ENCODE measurements around the gene GNAT1. TPM values are rescaled to one million over a fixed set of nuclear protein-coding genes. Genes with fewer than 3 reads are reported as not detected.
"Not testable (repeated sequence)": the region's sequence is repeated elsewhere in the genome, so short reads cannot be mapped to it uniquely, and the experiment has no call there.

GNAT1 gene
- polyA plus RNA-seq, 1 donor (not counting 4 experiments of a cell fraction or from before 2014, with no cell fraction given), result 0.12 TPM

GRCh38 chr3:50243543-50243895 is 52.1 kb downstream of the GNAT1 start:
- peaks cover 85% of the 10 kb centered on the region for H3K79me2 ChIP-seq (ENCODE audit: control insufficient read depth, insufficient read depth, low read length)
- H3K9ac ChIP-seq (ENCODE audit: control insufficient read depth, extremely low read depth, insufficient read depth, low read length), result peak overlapping the region; percentile 22
- TF ChIP-seq EZH2 (IDR thresholded peaks at IDR 0.05; ENCODE audit: low read length), result no peak
- FAIRE-seq, result no peak
- peak overlapping the region; percentile 62 for H3K27ac ChIP-seq (ENCODE audit: control insufficient read depth, insufficient read depth, low read length)
- H2AFZ ChIP-seq (ENCODE audit: control insufficient read depth, low read length), result no peak overlapping the region
- peaks cover 71% of the 10 kb centered on the region for H3K4me1 ChIP-seq (ENCODE audit: control insufficient read depth, extremely low read depth, insufficient read depth, low read length)
- DNase-seq (ENCODE audit: low read depth, low spot score), result no peak
- H3K27me3 ChIP-seq (ENCODE audit: control insufficient read depth, extremely low read depth, insufficient read depth, low read length), result no peaks in the 10 kb centered on the region
- H3K4me2 ChIP-seq (ENCODE audit: control insufficient read depth, extremely low read depth, insufficient read depth, low read depth, low read length), result no peak overlapping the region
- peaks cover 3% of the 10 kb centered on the region for H3K9me1 ChIP-seq (ENCODE audit: control insufficient read depth, extremely low read depth, insufficient read depth, low read length)
- H4K20me1 ChIP-seq (ENCODE audit: control insufficient read depth, extremely low read depth, insufficient read depth, low read length), result peaks cover 18% of the 10 kb centered on the region
- dilution Hi-C loops (cut with MboI; ENCODE audit: extremely low pct_ligation_motif_present, low sequenced_read_pairs), result no loop called here
- no peak overlapping the region for H3K4me3 ChIP-seq (ENCODE audit: control insufficient read depth in 2 of 3, extremely low read depth in 1 of 3, insufficient read depth in 2 of 3, low read depth in 1 of 3, low read length in 3 of 3)
- peaks cover 20 to 28% of the 10 kb centered on the region in 2 experiments for H3K36me3 ChIP-seq (ENCODE audit: control insufficient read depth in 2 of 2, extremely low read depth in 1 of 2, insufficient read depth in 2 of 2, low read length in 2 of 2)
- no peaks in the 10 kb centered on the region for H3K9me3 ChIP-seq (ENCODE audit: control insufficient read depth, low read depth, low read length)

GRCh38 chr3:50244813-50245212 is 53.4 kb downstream of the GNAT1 start:
- DNase-seq (ENCODE audit: low read depth, low spot score); dilution Hi-C loops (cut with MboI; ENCODE audit: extremely low pct_ligation_motif_present, low sequenced_read_pairs); H3K27me3 ChIP-seq (ENCODE audit: control insufficient read depth, extremely low read depth, insufficient read depth, low read length); H3K9me1 ChIP-seq (ENCODE audit: control insufficient read depth, extremely low read depth, insufficient read depth, low read length); H3K4me2 ChIP-seq (ENCODE audit: control insufficient read depth, extremely low read depth, insufficient read depth, low read depth, low read length); H3K9me3 ChIP-seq (ENCODE audit: control insufficient read depth, low read depth, low read length); H2AFZ ChIP-seq (ENCODE audit: control insufficient read depth, low read length); H3K4me3 ChIP-seq (ENCODE audit: control insufficient read depth in 2 of 3, extremely low read depth in 1 of 3, insufficient read depth in 2 of 3, low read depth in 1 of 3, low read length in 3 of 3); FAIRE-seq: not testable (repeated sequence)
- H3K27ac ChIP-seq (ENCODE audit: control insufficient read depth, insufficient read depth, low read length), result peak overlapping the region; percentile 86
- H3K36me3 ChIP-seq (ENCODE audit: control insufficient read depth in 2 of 2, extremely low read depth in 1 of 2, insufficient read depth in 2 of 2, low read length in 2 of 2), result peaks cover 16 to 19% of the 10 kb centered on the region in 2 experiments
- H4K20me1 ChIP-seq (ENCODE audit: control insufficient read depth, extremely low read depth, insufficient read depth, low read length), result peaks cover 17% of the 10 kb centered on the region
- peaks cover 85% of the 10 kb centered on the region for H3K79me2 ChIP-seq (ENCODE audit: control insufficient read depth, insufficient read depth, low read length)
- H3K4me1 ChIP-seq (ENCODE audit: control insufficient read depth, extremely low read depth, insufficient read depth, low read length), result peaks cover 71% of the 10 kb centered on the region
- peak overlapping the region; percentile 3 for H3K9ac ChIP-seq (ENCODE audit: control insufficient read depth, extremely low read depth, insufficient read depth, low read length)

- TF ChIP-seq EZH2 (IDR thresholded peaks at IDR 0.05; ENCODE audit: low read length), result no peak
- DNase-seq (ENCODE audit: low read depth, low spot score), result no peak
- H4K20me1 ChIP-seq (ENCODE audit: control insufficient read depth, extremely low read depth, insufficient read depth, low read length), result peaks cover 17% of the 10 kb centered on the region
- H3K27ac ChIP-seq (ENCODE audit: control insufficient read depth, insufficient read depth, low read length), result peak overlapping the region; percentile 86
- H3K4me2 ChIP-seq (ENCODE audit: control insufficient read depth, extremely low read depth, insufficient read depth, low read depth, low read length), result peak overlapping the region; percentile 85
- peaks cover 71% of the 10 kb centered on the region for H3K4me1 ChIP-seq (ENCODE audit: control insufficient read depth, extremely low read depth, insufficient read depth, low read length)
- no peak for FAIRE-seq
- peak overlapping the region in 1 of 3 experiments; percentile 61 for H3K4me3 ChIP-seq (ENCODE audit: control insufficient read depth in 2 of 3, extremely low read depth in 1 of 3, insufficient read depth in 2 of 3, low read depth in 1 of 3, low read length in 3 of 3)
- no peaks in the 10 kb centered on the region for H3K9me3 ChIP-seq (ENCODE audit: control insufficient read depth, low read depth, low read length)
- dilution Hi-C loops (cut with MboI; ENCODE audit: extremely low pct_ligation_motif_present, low sequenced_read_pairs), result no loop called here
- H3K9ac ChIP-seq (ENCODE audit: control insufficient read depth, extremely low read depth, insufficient read depth, low read length), result peak overlapping the region; percentile 76
- H3K27me3 ChIP-seq (ENCODE audit: control insufficient read depth, extremely low read depth, insufficient read depth, low read length), result no peaks in the 10 kb centered on the region
- H3K36me3 ChIP-seq (ENCODE audit: control insufficient read depth in 2 of 2, extremely low read depth in 1 of 2, insufficient read depth in 2 of 2, low read length in 2 of 2), result peaks cover 12 to 23% of the 10 kb centered on the region in 2 experiments
- H2AFZ ChIP-seq (ENCODE audit: control insufficient read depth, low read length), result no peak overlapping the region
- H3K79me2 ChIP-seq (ENCODE audit: control insufficient read depth, insufficient read depth, low read length), result peaks cover 85% of the 10 kb centered on the region
- peaks cover 3% of the 10 kb centered on the region for H3K9me1 ChIP-seq (ENCODE audit: control insufficient read depth, extremely low read depth, insufficient read depth, low read length)
Observed at GRCh38 chr3:50245251-50245745, 53.9 kb downstream of the GNAT1 start.
